Choroid plexus epithelial cell (primary cell): ENCODE data around the gene IL6R.

ENCODE experiments used
- DNase-seq: peaks from one replicate; pipeline ENCODE4 v3.0.0-alpha.2; 2010; ENCODE audit warnings: low read depth
- H3K4me3 ChIP-seq: 2 replicates; pipeline ENCODE4 v1.5.1; 2011; ENCODE audit warnings: low read depth, mild to moderate bottlenecking, control low read depth, low read length, moderate library complexity
- CTCF ChIP-seq: conservative IDR thresholded peaks from 2 replicates; pipeline ENCODE4 v1.5.1; 2011; ENCODE audit warnings: low read depth, mild to moderate bottlenecking, control low read depth, inconsistent platforms, low read length, moderate library complexity

Gene IL6R

DNA sequence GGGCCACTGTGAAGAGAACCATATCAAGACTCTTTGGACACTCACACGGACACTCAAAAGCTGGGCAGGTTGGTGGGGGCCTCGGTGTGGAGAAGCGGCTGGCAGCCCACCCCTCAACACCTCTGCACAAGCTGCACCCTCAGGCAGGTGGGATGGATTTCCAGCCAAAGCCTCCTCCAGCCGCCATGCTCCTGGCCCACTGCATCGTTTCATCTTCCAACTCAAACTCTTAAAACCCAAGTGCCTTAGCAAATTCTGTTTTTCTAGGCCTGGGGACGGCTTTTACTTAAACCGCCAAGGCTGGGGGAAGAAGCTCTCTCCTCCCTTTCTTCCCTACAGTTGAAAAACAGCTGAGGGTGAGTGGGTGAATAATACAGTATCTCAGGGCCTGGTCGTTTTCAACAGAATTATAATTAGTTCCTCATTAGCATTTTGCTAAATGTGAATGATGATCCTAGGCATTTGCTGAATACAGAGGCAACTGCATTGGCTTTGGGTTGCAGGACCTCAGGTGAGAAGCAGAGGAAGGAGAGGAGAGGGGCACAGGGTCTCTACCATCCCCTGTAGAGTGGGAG, 60.6 kb downstream of the IL6R start:
- DNase-seq, result no peak
- H3K4me3 ChIP-seq, result no peak overlapping the region
- no peak for TF ChIP-seq CTCF

- peak; percentile 12 for DNase-seq
- no peak overlapping the region for H3K4me3 ChIP-seq
- TF ChIP-seq CTCF, result no peak
Observed at GRCh38 chr1:154466206-154466605, 61.1 kb downstream of the IL6R start.

GRCh38 chr1:154466921-154467417, 61.8 kb downstream of the IL6R start:
- peak; percentile 37 for DNase-seq
- TF ChIP-seq CTCF, result peak; percentile 55
- no peak overlapping the region for H3K4me3 ChIP-seq

DNA sequence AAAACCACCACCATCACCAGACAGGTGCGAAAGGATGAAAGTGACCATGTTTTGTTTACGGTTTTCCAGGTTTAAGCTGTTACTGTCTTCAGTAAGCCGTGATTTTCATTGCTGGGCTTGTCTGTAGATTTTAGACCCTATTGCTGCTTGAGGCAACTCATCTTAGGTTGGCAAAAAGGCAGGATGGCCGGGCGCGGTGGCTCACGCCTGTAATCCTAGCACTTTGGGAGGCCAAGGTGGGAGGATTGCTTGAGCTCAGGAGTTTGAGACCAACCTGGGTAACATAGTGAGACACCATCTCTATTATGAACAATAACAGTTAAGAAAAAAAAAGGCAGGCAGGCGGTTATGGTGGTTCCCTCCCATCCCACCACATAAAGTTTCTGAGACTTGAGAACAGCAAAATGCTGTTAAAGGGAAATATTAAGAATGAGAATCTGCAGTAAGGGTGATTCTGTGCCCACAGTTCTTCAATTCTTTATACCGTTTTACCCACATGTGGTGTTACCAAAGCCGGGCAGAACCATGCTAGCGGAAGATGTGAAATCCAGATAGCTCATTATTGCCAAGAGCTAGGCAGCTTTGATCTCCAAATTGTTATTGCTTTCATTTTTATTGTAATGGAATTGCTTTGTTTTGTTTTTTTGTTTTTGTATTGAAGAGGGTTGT, 62.4 kb downstream of the IL6R start:
- no peak overlapping the region for H3K4me3 ChIP-seq
- no peak for DNase-seq
- TF ChIP-seq CTCF, result no peak

DNA sequence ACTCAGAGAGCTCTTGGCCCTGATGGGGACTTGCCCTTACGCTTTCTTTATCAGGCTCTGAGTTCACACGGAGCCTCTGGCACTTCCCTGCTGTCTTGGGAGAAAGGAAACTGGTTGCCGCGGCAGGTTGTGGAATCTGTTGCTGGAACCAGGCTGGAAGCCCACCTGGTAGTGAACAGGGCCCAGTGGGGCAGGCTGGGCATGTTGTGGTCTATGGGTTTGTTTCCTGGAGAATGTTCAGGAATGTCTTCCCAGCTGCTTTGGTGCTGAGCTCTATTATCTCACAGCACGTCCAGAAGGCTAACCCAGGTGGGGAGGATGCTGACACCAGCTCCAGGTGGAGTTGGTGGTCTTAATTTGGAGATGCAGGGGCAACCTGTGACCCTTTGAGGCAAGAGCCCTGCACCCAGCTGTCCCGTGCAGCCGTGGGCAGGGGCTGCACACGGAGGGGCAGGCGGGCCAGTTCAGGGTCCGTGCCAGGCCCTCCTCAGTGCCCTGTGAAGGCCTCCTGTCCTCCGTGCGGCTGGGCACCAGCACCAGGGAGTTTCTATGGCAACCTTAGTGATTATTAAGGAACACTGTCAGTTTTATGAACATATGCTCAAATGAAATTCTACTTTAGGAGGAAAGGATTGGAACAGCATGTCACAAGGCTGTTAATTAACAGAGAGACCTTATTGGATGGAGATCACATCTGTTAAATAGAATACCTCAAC, 63.5 kb downstream of the IL6R start:
- no peak overlapping the region for H3K4me3 ChIP-seq
- no peak for TF ChIP-seq CTCF
- no peak for DNase-seq

DNA sequence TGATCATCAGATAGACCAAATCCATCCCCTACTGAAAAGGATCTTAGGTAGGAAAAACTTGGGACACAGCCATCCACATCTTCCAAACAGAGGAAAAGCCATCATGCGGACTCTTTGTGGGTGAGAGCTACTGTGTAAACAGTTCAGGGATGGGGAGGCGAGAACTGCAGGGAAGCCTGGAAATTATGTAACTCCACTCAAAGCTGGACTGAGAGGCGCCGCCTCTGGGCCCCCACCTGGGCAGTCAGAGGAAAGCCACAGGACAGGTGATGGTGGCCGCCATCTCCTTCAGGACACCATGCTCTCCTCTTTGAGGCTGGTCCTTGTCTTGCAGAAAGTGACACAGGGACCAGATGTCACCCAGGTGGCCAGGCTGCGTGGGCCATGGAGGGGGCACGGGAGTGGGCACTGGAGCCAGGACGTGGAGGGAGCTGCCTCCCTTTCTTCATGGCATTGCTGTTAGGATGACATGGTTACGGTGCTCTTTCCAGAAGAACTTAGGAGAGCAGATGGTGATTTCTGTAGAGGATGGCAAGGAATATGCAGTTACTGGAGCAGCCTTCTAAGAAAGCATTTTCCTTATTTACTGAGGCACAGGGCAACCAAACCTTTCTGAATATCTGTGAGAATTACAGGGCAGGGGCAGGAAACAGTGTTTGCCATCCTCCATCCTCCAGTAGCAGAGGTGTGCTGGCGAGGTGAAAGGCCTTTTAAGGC, 64.9 kb downstream of the IL6R start:
- no peak for DNase-seq
- no peak overlapping the region for H3K4me3 ChIP-seq
- no peak for TF ChIP-seq CTCF
